Measurements from ENCODE around the gene C1QTNF9.
"Not testable (repeated sequence)": the region's sequence is repeated elsewhere in the genome, so short reads cannot be mapped to it uniquely, and the experiment has no call there.

The C1QTNF9 gene

GRCh38 chr13:24359252-24359651 lies 49.9 kb downstream of the C1QTNF9 start:
- not testable (repeated sequence) for H3K4me3 ChIP-seq (ENCODE audit: low read depth, low read length)

- H3K4me3 ChIP-seq (ENCODE audit: low read depth, low read length) = no peak overlapping the region
Measured at GRCh38 chr13:24360106-24360505, 50.7 kb downstream of the C1QTNF9 start.

GRCh38 chr13:24361113-24361512 lies 51.7 kb downstream of the C1QTNF9 start:
- no peak overlapping the region for H3K4me3 ChIP-seq (ENCODE audit: low read depth, low read length)

- H3K4me3 ChIP-seq (ENCODE audit: low read depth, low read length) = no peak overlapping the region
Measured at GRCh38 chr13:24361852-24362366, 52.5 kb downstream of the C1QTNF9 start.

- H3K4me3 ChIP-seq (ENCODE audit: low read depth, low read length) = no peak overlapping the region
Measured at GRCh38 chr13:24362435-24362952, 53.1 kb downstream of the C1QTNF9 start.

GRCh38 chr13:24365191-24365590 lies 55.8 kb downstream of the C1QTNF9 start:
- no peak overlapping the region for H3K4me3 ChIP-seq (ENCODE audit: low read depth, low read length)

GRCh38 chr13:24366315-24366714 lies 56.9 kb downstream of the C1QTNF9 start:
- H3K4me3 ChIP-seq (ENCODE audit: low read depth, low read length) = not testable (repeated sequence)

- not testable (repeated sequence) for H3K4me3 ChIP-seq (ENCODE audit: low read depth, low read length)
Measured at GRCh38 chr13:24371273-24371672, 61.9 kb downstream of the C1QTNF9 start.
